ENCODE data around the gene SIAE. TPM values are rescaled to one million over a fixed set of nuclear protein-coding genes. Genes with fewer than 3 reads are reported as not detected.
"Not testable (repeated sequence)": the region's sequence is repeated elsewhere in the genome, so short reads cannot be mapped to it uniquely, and the experiment has no call there.

The SIAE gene
- total and polyA plus RNA-seq, 4 donors = 6.4 to 33.9 (median 11.3) TPM

- 85% methylated on average over 5 of the region's 5 CpGs for WGBS
- no peaks in the 10 kb centered on the region for H3K4me1 ChIP-seq (ENCODE audit: control insufficient read depth in 4 of 4, insufficient read depth in 4 of 4, low read length in 3 of 4)
- H3K27ac ChIP-seq (ENCODE audit: low read depth in 1 of 2, low read length in 2 of 2) = no peak within 1 kb of the TSS
Observed at GRCh38 chr11:124611064-124611463, 62.5 kb downstream of the SIAE start, which contains the start of gene PANX3. TSS of gene PANX3 (plus strand) at chr11:124611428. CDS start at chr11:124611557, 129 bp downstream.

GRCh38 chr11:124610295-124610694, 63.2 kb downstream of the SIAE start:
- TF ChIP-seq EGR1 (IDR thresholded peaks at IDR 0.05; ENCODE audit: low read depth in 2 of 2) = no peak
- H3K4me1 ChIP-seq (ENCODE audit: control insufficient read depth in 4 of 4, insufficient read depth in 4 of 4, low read length in 3 of 4) = no peaks in the 10 kb centered on the region

More at GRCh38 chr11:124611064-124611463, 62.5 kb downstream of the SIAE start, which contains the start of gene PANX3:
- no peaks in the 10 kb centered on the region for H3K9me3 ChIP-seq (ENCODE audit: control insufficient read depth in 4 of 4, low read length in 3 of 4)
- no peaks in the 10 kb centered on the region for H3K36me3 ChIP-seq (ENCODE audit: control insufficient read depth in 4 of 4, insufficient read depth in 3 of 4, low read depth in 1 of 4, low read length in 3 of 4)
- H3K9ac ChIP-seq (ENCODE audit: low read depth in 1 of 2, low read length in 2 of 2) = no peak within 1 kb of the TSS
- DNase-seq (ENCODE audit: low spot score) = no peak
- no peaks in the 10 kb centered on the region for H3K27me3 ChIP-seq (ENCODE audit: control insufficient read depth in 4 of 4, insufficient read depth in 4 of 4, low read length in 3 of 4)
- TF ChIP-seq JUND (IDR thresholded peaks at IDR 0.05) (no peak), EGR1 (IDR thresholded peaks at IDR 0.05; ENCODE audit: low read depth in 2 of 2) (no peak)
- no peak within 1 kb of the TSS for H3K4me3 ChIP-seq (ENCODE audit: low read depth in 1 of 3, low read length in 3 of 3)

GRCh38 chr11:124608147-124608546, 65.4 kb downstream of the SIAE start:
- no peak for TF ChIP-seq JUND (IDR thresholded peaks at IDR 0.05)
- TF ChIP-seq NR2F2 (IDR thresholded peaks at IDR 0.05) = no peak
- no peak for TF ChIP-seq GABPA (IDR thresholded peaks at IDR 0.05 in 1 of 2, conservative IDR thresholded peaks at IDR 0.05 in 1 of 2)
- TF ChIP-seq HNF4G (IDR thresholded peaks at IDR 0.05) = no peak
- TF ChIP-seq FOXA2 (IDR thresholded peaks at IDR 0.05) = no peak
- no peak for TF ChIP-seq REST (IDR thresholded peaks at IDR 0.05)

More at GRCh38 chr11:124610295-124610694, 63.2 kb downstream of the SIAE start:
- H3K9ac ChIP-seq (ENCODE audit: low read depth in 1 of 2, low read length in 2 of 2) = no peak overlapping the region
- no peak overlapping the region for H3K4me3 ChIP-seq (ENCODE audit: low read depth in 1 of 3, low read length in 3 of 3)
- H3K36me3 ChIP-seq (ENCODE audit: control insufficient read depth in 4 of 4, insufficient read depth in 3 of 4, low read depth in 1 of 4, low read length in 3 of 4) = no peaks in the 10 kb centered on the region
- H3K27ac ChIP-seq (ENCODE audit: low read depth in 1 of 2, low read length in 2 of 2) = no peak overlapping the region
- H3K27me3 ChIP-seq (ENCODE audit: control insufficient read depth in 4 of 4, insufficient read depth in 4 of 4, low read length in 3 of 4) = no peaks in the 10 kb centered on the region
- no peaks in the 10 kb centered on the region for H3K9me3 ChIP-seq (ENCODE audit: control insufficient read depth in 4 of 4, low read length in 3 of 4)
- no peak for DNase-seq (ENCODE audit: low spot score)
- WGBS = 94% methylated on average over 2 of the region's 2 CpGs

GRCh38 chr11:124605719-124606118, 67.8 kb downstream of the SIAE start:
- no peak for DNase-seq (ENCODE audit: low spot score)
- TF ChIP-seq MAX (IDR thresholded peaks at IDR 0.05) (no peak), SP1 (IDR thresholded peaks at IDR 0.05) (no peak), FOXA1 (IDR thresholded peaks at IDR 0.05) (no peak), RAD21 (IDR thresholded peaks at IDR 0.05) (no peak)
- WGBS = 81% methylated on average over 3 of the region's 3 CpGs
- H3K4me3 ChIP-seq (ENCODE audit: low read depth in 1 of 3, low read length in 3 of 3) = no peak overlapping the region
- H3K36me3 ChIP-seq (ENCODE audit: control insufficient read depth in 4 of 4, insufficient read depth in 3 of 4, low read depth in 1 of 4, low read length in 3 of 4) = no peaks in the 10 kb centered on the region
- H3K27ac ChIP-seq (ENCODE audit: low read depth in 1 of 2, low read length in 2 of 2) = no peak overlapping the region
- no peaks in the 10 kb centered on the region for H3K4me1 ChIP-seq (ENCODE audit: control insufficient read depth in 4 of 4, insufficient read depth in 4 of 4, low read length in 3 of 4)
- no peak overlapping the region for H3K9ac ChIP-seq (ENCODE audit: low read depth in 1 of 2, low read length in 2 of 2)
- no peaks in the 10 kb centered on the region for H3K9me3 ChIP-seq (ENCODE audit: control insufficient read depth in 4 of 4, low read length in 3 of 4)
- no peaks in the 10 kb centered on the region for H3K27me3 ChIP-seq (ENCODE audit: control insufficient read depth in 4 of 4, insufficient read depth in 4 of 4, low read length in 3 of 4)

More at GRCh38 chr11:124608147-124608546, 65.4 kb downstream of the SIAE start:
- no peak for DNase-seq (ENCODE audit: low spot score)
- Histone ChIP-seq H3K27ac (ENCODE audit: low read depth in 1 of 2, low read length in 2 of 2) (no peak overlapping the region), H3K4me3 (ENCODE audit: low read depth in 1 of 3, low read length in 3 of 3) (no peak overlapping the region), H3K36me3 (ENCODE audit: control insufficient read depth in 4 of 4, insufficient read depth in 3 of 4, low read depth in 1 of 4, low read length in 3 of 4) (no peaks in the 10 kb centered on the region), H3K9ac (ENCODE audit: low read depth in 1 of 2, low read length in 2 of 2) (no peak overlapping the region), H3K4me1 (ENCODE audit: control insufficient read depth in 4 of 4, insufficient read depth in 4 of 4, low read length in 3 of 4) (no peaks in the 10 kb centered on the region), H3K27me3 (ENCODE audit: control insufficient read depth in 4 of 4, insufficient read depth in 4 of 4, low read length in 3 of 4) (no peaks in the 10 kb centered on the region), H3K9me3 (ENCODE audit: control insufficient read depth in 4 of 4, low read length in 3 of 4) (no peaks in the 10 kb centered on the region)

GRCh38 chr11:124602723-124603122, 70.8 kb downstream of the SIAE start:
- not testable (repeated sequence) for H3K27me3 ChIP-seq (ENCODE audit: control insufficient read depth in 4 of 4, insufficient read depth in 4 of 4, low read length in 3 of 4); H3K27ac ChIP-seq (ENCODE audit: low read depth in 1 of 2, low read length in 2 of 2); H3K4me1 ChIP-seq (ENCODE audit: control insufficient read depth in 4 of 4, insufficient read depth in 4 of 4, low read length in 3 of 4); H3K9me3 ChIP-seq (ENCODE audit: control insufficient read depth in 4 of 4, low read length in 3 of 4); H3K36me3 ChIP-seq (ENCODE audit: control insufficient read depth in 4 of 4, insufficient read depth in 3 of 4, low read depth in 1 of 4, low read length in 3 of 4); DNase-seq (ENCODE audit: low spot score); H3K4me3 ChIP-seq (ENCODE audit: low read depth in 1 of 3, low read length in 3 of 3); H3K9ac ChIP-seq (ENCODE audit: low read depth in 1 of 2, low read length in 2 of 2)
- WGBS = 73% methylated on average over 3 of the region's 3 CpGs
